ENCODE data around the gene EFHC1.

The EFHC1 gene

DNA sequence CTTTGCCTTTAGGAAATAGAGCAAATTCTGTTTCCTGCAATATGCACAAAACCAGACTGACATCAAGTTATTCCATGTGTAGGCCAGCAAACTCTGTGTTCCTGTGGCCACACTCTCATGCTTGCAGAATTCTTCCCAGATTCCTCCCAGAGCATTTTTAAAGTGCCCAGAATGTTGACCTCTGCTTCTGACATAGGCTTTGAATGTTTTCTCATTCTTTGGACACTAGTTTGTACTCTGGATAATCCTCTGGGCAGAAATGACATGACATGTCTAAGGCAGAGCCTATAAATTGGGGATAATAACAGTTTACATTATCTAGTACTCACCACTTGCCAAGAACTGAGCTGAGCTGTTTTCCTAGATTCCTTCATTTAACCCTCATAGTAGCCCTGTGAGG, 9.2 kb upstream of the EFHC1 start:
- H3K4me3 ChIP-seq (ENCODE audit: low read depth, low read length) = no peak overlapping the region
- TF ChIP-seq, protein P1, sequence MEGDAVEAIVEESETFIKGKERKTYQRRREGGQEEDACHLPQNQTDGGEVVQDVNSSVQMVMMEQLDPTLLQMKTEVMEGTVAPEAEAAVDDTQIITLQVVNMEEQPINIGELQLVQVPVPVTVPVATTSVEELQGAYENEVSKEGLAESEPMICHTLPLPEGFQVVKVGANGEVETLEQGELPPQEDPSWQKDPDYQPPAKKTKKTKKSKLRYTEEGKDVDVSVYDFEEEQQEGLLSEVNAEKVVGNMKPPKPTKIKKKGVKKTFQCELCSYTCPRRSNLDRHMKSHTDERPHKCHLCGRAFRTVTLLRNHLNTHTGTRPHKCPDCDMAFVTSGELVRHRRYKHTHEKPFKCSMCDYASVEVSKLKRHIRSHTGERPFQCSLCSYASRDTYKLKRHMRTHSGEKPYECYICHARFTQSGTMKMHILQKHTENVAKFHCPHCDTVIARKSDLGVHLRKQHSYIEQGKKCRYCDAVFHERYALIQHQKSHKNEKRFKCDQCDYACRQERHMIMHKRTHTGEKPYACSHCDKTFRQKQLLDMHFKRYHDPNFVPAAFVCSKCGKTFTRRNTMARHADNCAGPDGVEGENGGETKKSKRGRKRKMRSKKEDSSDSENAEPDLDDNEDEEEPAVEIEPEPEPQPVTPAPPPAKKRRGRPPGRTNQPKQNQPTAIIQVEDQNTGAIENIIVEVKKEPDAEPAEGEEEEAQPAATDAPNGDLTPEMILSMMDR (IDR thresholded peaks at IDR 0.05; ENCODE audit: low read depth, low read length) = no peak

DNA sequence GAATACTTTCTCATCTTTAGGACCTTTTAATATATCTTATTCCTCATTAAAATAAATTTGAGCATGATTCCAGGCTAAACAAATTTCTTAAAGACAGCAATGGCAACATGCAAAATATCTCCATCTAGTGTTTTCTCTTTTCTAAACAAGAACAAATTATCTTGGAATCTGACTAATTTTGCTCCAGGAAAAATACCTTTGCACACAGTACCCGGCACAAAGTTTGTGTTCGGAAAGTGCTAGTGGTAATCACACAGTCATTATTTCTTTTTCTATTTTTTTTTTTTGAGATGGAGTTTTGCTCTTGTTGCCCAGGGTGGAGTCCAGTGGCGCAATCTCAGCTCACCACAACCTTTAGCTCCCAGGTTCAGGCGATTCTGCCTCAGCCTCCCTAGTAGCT, 8.2 kb upstream of the EFHC1 start:
- no peak overlapping the region for H3K4me3 ChIP-seq (ENCODE audit: low read depth, low read length)
- TF ChIP-seq, protein P1 (IDR thresholded peaks at IDR 0.05; ENCODE audit: low read depth, low read length) = no peak

DNA sequence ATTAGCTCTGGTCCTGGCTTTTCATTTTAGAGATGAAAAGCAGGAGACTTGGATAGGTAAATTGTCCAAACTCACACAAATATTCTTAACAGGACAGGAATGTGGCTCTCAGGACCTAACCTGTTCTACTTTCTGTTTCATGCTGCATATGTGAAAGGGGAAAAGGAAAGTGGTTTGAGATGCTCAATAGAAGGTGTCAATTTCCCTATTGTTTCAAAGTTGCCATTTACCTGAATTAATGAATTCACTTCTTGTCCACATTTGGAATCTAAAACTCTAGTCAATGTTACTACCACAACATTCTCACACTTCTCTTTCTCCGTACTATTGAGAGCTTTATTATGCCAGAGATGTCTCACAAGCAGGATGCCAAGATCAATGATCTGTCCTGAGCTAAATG, 4.8 kb upstream of the EFHC1 start:
- TF ChIP-seq, protein P1 (IDR thresholded peaks at IDR 0.05; ENCODE audit: low read depth, low read length) = no peak
- no peak overlapping the region for H3K4me3 ChIP-seq (ENCODE audit: low read depth, low read length)

DNA sequence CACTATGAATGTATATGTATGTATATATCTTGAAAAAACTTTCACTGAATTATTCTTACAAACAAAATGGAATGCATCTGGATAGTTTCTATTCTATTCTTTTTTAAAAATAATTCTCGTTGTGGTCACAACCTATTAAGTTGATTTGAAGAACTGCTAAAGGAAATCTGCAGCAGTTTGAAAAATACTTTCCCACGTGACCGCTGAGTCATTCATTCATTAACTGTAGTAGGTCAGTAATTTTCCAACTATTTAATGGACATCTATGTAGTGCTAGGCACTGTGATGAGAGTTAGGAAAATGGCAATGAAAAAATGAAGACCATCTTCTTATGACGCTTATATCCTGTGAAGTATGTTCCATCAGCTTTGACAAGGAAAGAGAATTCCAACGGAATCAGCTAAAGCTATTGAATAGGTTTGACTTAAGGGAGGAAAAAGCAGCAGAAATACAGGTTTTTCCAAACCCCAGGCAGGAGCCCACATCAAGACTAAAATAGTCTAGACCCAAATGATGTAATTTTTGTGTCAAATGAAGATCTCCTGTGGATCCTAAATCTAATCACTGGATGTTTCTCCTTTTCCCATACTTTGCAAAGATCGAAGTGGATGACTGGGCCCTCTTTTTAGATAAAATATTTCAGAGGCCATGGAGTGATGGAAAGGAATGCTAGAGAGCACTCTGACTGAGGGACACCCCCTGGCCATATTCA, 4.1 kb upstream of the EFHC1 start:
- H3K4me3 ChIP-seq (ENCODE audit: low read depth, low read length) = no peak overlapping the region
- TF ChIP-seq, protein P1 (IDR thresholded peaks at IDR 0.05; ENCODE audit: low read depth, low read length) = no peak

DNA sequence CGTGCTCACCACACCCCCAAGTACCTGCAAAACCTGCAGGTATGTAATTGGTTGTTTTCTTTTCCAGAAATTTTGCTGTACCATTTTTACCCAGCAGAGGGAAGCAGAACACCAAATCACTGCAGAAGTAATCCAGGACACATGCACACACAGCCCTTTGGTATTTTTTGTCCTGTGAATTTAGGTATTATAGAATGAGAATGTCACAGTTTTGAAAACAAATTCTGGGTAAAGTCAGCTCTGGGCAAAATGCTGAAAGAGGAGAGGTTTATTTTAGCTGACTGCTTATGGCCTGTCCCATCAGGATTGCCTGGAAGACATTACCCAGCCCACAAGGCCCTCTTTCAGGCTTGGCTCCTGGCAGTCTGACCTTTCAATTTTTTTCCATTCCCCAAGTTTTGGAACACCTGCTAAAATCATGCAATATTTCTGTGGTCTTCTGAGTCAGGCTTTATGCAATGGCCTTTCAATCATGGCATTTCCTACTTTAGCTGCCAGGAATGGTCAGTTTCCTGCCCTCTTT, 3.5 kb upstream of the EFHC1 start:
- TF ChIP-seq, protein P1 (IDR thresholded peaks at IDR 0.05; ENCODE audit: low read depth, low read length) = peak; percentile 56

DNA sequence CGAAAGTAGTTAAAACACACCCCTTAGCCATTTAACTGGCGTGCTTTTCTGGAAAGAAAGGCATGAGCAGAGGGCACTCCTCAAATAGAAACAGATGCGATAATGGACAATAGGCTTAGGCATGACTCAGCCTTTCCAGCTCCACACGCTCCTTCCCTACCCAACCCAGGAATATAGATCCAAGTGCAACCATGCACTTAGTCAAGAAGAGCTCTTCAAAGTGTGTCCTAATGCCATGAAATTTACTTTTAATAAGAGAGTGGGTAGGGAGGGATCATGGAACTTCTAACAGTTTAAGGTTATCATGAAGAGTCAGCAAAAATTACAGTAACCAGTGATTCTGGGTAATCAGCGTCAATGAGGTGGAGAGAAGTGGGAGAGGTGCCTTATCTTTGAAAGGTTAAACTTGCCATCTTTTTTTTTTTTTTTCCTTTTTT, 2.4 kb upstream of the EFHC1 start:
- no peak overlapping the region for H3K4me3 ChIP-seq (ENCODE audit: low read depth, low read length)
- TF ChIP-seq, protein P1 (IDR thresholded peaks at IDR 0.05; ENCODE audit: low read depth, low read length) = no peak

More for the DNA sequence above, 3.5 kb upstream of the EFHC1 start:
- H3K4me3 ChIP-seq (ENCODE audit: low read depth, low read length) = no peak overlapping the region

DNA sequence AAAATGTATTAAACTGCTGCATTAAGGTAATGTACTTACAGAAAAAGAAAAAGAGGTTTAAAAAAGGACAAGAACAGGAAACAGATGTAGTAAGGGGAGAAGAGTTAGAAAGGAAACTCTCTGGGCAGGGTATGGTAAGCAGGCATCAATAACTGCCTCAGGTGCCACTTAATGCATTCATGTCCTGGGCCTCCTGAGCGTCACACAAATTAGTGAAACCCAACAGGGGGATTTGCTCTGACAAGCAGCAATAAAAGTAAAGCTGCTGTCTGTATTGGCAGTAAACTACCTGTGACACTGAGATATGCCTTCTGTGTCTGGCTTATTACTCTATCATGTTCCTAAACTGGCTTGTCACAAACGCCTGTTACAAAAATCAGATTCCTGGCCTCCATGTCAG, 1.5 kb upstream of the EFHC1 start:
- TF ChIP-seq, protein P1 (IDR thresholded peaks at IDR 0.05; ENCODE audit: low read depth, low read length) = no peak
- no peak overlapping the region for H3K4me3 ChIP-seq (ENCODE audit: low read depth, low read length)

All from WI38 (cell line).